Glomerular visceral epithelial cell (primary cell): ENCODE results near the gene SLX4IP.

ENCODE experiments used
- DNase-seq: peaks from one replicate; pipeline ENCODE4 v3.0.0-alpha.2; 2016; ENCODE audit errors: extremely low spot score

Gene SLX4IP

DNA sequence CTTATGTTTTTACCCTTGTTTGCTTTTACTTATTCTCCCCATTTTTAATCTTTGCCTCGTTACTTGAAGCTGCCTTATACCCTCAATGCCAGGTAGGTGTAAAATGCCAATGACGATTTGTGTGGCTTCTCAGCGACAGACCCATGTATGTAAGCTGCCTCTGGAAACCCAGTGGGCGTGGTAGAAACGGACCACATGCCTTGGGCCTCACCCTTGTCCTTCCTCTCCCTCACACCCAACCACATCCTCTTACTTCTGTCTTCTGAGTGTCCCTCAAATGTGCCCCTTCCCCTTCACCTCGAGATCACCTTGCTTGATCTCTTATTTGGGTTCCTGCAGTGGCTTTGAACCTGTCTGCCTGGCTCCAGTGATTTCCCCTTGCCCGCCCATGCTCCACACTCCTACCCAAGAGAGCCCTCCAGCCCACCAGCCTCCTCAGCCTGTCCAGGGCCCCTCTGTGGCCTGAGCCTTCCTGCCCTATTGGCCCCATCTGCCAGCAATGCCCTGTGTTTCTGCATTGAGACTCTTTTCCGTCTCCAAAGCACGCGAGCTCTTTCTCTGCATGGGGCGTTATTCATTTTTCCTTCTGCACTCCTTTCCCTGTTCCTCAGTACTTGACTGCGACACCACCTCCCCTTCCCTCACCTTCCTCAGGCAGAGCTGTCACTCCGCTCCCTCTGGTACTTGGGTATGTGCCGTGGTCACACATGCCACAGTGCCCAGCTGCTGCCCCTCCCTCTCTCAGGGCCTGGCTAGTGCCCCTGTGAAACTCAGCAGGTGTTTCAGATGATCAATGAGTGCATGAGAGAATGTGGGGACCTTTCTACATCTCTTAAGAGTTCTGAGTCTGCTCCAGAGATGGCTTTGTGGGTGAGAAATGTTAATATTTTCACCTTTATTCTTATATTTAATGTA, 115.4 kb downstream of the SLX4IP start:
- DNase-seq: no peak

DNA sequence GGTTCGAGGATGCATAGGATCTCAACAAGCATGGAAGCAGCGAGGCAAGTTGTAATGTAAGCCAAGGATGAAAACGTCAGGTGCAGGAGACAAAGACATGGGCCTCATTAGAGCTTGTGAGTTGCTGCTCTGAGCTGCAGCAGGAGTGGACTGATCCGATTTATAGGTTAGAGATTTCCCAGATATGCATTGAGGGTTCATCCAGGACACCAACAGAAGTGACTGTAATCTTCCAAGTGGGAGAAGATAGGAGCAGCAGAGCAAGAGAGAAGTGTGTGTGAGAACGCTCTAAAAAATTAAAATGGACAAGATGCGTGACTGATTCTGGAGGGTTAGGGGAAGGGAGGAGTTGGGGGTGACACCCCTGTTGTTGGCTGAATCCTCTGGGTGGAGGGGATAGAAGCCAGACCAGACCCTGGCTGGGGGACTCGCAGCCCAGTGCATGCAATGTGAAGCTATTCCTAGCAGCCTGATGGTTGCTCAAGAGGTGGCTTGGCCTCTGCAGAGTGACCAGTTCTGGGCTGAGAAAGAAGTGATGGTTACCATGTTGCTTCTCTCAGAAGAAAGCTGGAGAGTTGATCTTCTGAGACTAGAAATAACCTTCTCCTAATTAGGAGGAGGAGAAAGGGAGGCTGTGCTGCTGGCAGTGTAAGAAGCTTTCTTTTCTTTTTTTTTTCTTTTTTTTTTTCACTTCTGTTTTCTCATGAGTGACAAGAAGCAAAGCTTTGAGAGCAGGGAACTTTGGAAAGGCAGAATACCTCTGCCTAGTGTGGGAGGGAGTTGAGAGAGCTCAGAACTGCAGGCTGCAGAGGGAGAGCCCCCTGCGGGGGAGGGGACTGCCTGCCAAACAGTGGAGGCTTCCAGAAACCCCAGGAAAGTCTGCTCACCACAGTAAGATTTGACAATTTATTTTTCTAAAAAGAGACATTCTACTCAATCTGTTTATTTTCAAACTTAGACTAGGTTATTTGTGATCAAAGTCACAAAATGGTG, 116.9 kb downstream of the SLX4IP start:
- DNase-seq: no peak

DNA sequence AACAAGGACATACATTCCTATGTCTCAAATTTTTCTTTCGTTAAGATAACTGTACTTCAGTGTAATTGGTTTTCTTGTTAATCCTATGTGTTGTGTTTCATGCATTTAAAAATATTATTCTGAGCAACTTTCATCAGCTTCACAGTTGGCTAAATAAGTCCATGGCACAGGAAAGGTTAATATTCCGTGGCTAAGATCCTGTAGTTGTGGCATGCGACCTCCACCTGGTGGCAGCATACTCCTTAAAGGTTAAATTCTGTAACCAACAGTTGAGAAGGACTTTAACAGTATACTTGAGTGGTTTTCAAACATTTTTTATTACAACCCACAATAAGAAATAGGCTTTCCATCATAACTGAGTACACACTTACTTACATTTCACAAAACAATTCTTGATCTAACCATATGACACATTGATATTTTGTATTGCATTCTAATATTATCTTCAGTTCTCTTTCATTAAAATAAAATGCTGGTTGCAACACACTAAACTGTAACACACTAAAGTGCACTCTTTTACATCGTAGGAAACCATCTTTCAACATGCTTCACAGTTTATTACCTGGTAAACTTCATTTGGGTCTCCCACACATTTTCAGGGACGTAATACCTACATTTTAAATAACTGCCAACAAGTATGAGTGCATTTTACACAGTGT, 118.3 kb downstream of the SLX4IP start:
- DNase-seq: peak; percentile 76

DNA sequence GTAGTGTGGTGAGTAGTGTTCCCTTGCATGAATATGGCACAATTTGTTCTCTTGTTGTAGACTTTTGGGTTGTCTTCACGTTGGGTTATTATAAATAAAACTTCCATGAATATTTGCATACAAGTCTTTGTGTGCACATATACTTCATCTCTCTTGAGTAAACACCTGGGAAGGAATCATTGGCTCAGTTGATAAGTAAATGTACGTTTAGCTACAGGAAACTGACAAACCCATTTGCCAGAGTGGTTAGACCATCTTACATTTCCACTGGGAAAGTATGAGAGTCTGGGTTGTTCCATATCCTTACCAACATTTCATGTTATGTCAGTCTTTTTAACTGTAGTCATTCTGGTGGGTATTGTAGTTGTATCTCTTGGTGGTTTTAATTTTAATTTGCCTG, 119.2 kb downstream of the SLX4IP start:
- DNase-seq: no peak

DNA sequence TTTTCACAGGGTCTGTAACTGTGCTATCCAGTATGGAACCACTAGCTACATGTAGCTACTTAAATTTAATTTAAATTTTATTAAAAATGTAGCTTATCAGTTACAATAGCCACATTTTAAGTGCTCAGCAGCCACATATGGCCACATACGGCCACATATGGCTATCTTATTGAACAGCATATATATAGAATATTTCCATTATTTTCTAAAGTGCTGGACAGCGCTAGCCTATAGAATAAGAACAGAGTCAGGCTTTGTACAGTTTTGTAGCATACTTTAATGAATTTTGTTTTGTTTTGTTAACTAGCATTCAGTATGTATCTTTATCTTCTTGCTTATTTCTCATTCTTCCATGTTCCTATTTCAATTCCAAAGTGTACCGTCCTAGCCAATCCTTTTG, 120.3 kb downstream of the SLX4IP start:
- DNase-seq: no peak

DNA sequence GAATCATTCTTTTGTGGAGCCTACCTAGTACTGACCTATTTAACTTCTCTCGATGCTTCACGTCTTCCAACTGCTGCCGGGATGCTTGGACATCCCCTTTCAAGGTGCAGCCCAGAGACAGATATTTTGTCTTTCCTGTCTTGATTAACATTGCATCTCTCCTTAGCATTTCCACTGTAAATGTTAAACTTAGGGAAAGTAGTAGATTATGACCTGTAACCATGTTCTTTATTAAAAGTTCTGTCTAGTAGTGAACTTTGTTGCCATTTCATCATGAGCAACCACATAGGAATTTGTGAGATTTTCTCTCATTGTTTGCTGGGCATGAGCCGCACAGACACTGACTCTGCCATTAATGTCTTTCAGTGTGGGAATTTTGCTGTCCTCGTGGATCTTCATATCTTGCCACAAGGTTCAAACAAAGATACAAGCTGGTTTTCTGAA, 120.8 kb downstream of the SLX4IP start:
- DNase-seq: peak; percentile 74

DNA sequence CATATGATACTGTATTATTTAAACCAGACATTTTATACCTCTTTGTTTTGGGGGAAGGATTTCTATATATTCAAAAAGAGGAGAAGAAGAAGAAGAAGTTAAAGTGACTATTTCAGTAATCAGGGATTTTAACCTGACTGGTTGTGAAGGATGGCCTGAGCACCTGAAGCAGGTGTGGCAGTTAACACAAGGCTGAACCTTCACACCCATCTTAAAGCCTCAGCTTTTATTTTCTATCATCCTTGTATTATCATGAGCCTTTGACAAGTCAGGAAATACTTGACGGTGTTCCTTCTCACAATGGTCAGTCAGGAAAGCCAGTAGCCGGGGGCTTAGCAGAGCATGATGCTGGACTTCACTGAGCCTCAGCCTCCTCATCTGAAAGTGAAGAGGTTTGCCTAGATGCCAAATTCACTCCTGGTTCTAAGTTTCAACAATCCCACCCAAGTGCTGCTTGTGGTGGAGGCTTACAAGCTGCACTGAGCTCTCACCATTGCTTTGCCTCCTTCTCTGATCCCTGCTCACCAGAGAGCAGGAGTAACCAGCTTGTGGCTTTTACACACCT, 121.5 kb downstream of the SLX4IP start:
- no peak for DNase-seq

DNA sequence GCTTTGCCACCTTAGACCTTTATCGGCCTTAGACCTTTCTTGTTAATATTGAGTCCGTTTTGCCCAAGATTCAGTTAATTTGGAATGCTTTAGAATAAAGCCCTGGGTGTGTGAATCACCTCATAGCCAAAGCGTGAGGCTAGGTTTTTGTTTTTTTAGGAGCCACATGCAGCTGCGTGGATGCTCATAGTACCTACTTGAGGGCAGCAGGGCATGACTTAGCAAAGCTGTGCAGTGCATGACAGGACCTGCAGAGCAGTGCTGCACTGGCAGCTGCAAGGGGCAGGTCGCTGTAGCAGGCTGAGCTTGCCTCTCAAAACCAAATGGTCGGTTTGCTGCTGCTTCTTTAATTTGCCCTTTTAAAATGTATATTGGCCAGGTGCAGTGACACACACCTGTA, 122.6 kb downstream of the SLX4IP start:
- peak; percentile 77 for DNase-seq

DNA sequence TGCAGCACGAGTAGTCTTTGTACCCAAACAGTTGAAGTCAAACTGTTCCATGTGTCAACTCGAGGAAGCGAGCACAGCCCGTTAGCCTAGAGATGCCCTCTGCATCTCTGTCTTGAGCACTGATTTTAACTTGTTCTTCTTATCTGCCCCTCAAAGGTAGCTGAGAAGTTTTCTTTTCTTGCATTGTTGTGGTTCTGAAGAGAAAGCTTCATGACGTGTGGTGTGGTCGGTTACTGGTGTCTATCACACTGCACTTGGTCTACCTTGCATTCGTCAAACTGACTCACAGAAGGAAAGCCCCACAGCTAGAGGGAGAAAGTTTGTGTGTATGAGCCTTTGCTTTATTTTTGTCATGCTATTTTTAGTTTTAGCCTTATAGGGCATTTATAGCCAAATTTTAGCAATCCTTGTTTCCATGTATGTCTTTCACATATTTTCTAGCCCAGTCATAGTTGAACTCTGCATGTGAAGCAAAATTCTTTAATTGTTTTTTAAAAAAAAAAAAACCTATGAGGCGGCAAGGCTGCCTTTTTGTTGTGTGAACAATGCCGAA, 123.6 kb downstream of the SLX4IP start:
- DNase-seq: peak; percentile 83

DNA sequence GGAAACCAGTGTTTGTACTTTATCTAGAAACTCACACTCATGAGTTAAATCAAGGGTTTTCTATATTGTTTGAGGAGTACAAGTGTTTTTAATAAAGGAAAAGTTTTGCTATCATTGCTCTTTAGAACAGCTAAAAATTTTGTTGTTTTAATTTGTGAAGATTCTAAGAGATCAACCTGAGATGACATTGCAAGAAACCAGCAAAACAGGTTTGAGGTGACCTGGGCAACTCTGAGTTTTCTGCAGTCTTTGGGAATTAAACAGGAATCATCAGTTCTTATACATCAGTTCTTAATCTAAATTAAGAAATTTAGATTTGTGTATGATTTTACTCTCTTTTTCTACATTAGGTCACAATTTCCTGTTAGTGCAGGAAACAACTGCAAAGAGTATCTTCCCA, 124.2 kb downstream of the SLX4IP start:
- no peak for DNase-seq

DNA sequence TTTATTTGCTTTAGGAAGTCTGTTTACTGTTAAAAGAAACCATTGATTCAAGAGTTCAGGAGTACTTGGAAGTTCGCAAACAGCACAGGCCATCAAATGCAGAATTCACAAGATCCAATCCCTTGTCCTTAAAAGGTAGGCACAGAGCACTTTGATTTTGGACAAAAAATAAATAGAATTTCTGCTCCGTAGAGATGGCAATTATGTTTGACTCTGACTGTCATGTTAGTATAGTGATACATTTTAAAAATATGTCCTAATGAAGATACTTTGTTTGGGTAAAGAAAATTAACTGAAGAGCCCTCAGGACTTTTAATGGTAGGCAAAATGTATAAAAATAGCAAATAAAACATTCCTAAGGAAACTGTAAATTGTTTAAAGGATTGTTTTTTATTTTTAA, 125.6 kb downstream of the SLX4IP start:
- no peak for DNase-seq

DNA sequence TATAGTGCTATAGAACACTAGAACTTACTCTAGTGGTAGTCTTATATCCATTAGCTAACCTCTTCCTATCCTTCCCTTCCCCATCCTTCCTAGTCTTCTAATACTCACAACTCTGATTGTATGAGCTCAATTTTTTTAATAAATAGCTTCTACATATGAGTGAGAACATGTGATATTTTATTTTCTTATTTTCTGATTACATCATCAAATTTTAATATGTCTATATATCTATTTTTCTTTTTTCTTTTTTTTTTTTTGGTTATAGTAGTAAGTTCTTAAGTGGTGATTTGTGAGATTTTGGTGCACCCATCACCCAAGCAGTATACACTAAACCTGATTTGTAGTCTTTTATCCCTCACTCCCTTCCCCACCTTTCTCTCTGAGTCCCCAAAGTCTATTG, 126.2 kb downstream of the SLX4IP start:
- DNase-seq: no peak

DNA sequence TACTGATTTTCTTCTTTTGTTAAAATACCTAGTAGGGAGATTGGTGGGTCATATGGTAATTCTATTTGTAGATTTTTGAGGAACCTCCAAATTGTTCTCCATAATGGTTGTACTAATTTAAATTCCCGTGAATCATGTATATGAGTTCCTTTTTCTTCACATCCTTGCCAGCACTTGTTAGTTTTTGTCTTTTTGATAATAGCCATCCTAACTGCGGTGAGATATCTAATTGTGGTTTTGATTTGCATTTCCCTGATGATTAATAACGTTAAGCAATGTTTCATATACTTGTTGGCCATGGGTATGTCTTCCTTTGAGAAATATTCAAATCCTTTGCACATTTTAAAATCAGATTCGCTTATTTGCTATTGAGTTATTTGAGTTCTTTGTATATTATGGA, 127.8 kb downstream of the SLX4IP start:
- no peak for DNase-seq

DNA sequence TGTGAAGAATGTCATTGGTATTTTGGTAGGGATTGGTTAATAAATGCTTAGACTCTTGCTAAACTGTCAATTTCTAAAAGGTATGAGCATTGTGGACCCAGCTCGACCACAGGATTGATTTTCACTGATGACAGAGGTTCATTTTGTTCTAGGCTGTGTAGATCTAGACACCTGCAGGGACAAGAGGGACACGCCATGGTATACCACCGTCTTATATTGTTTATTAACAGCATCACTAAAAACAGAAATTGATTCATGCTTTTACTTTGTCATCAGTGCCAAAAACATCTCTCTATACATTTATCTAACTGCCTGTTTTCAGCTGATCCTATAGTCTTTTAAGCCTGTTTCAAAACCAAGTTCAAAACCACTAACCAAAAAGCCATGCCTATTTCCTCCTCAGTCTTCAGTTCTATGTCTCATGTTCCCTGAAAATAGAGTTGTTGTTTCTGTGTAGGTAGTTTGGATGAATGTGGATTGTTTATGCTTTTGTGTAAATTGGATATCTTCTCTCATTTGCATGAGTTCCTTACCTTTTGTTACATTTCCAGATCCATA, 128.9 kb downstream of the SLX4IP start:
- no peak for DNase-seq

DNA sequence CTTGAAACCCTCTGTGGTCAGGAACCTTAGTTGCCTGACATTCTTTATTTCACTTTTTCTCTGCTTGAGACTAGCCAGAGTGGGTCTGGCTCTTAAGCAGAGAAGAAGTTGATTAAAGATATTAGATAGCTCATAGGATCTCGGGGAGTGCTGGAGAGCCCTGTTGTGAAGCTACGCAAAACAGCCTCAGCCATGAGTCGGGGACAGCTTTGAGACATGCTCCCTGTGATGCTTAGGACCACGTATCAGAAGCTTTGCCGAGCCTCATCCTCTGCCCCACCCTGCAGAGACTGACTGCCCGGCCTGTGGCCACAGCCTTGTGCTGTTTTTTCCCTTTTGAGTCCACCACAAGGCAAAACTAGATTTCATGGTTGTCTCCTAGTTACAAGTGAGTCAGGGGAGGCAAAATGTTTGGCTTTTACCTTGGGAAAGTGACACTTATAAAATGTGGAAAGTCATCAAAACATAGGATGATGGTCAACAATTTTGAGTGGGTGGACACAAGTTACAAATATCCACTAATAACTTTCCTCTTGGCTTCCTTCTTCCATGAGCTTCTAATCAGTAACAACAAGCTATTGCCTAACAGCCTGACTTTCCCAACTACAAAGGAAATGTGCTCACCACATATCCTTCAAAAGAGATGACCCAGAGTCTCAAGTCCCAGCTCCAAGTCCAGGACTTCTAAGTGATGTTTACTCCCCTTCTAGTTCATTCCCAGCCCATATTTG, 130.3 kb downstream of the SLX4IP start:
- DNase-seq: no peak

DNA sequence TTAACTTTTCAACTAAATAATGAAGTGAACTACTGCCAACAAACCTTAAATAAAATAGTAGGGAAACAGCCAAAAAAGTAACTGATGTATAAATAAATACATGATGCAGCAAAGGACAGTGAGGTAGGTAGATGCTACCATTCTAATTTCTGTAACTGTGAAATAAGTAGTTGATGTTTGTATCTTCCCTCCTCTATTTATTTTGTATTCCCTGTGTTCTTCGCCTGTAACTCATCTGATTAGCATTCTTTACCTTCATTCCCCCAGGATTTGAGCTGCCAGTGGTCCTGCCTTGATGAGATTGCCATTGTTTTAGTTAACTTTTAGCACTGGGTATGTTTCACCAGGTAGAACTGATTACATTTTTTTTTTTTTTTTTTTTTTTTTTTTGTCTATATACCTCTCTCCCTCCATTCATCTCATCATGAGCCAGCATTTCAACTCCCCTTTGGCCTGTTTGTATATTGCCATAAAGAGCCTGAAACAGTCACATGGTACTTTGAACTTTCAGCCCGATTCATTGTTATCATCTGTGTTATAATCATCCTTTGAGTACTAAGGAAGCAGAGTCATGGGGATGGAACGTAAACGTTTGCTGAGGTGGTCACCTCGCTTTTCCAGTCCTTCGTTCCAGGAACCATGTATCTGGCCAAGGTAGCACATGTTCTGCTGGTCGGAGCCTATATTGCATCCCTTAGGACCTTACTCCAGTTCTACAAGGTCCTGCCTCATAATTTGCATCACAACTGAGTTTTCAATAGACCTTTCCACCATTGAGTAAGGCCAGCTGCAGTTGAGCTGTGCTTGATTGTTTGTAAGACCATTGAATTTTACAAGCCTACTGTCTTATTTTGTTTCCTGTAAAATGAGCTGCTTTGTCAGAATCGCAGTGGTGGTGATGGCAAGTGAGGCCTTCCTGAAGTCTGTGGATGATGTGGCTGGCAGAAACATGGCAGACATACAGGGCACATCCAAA, 131.1 kb downstream of the SLX4IP start:
- no peak for DNase-seq

DNA sequence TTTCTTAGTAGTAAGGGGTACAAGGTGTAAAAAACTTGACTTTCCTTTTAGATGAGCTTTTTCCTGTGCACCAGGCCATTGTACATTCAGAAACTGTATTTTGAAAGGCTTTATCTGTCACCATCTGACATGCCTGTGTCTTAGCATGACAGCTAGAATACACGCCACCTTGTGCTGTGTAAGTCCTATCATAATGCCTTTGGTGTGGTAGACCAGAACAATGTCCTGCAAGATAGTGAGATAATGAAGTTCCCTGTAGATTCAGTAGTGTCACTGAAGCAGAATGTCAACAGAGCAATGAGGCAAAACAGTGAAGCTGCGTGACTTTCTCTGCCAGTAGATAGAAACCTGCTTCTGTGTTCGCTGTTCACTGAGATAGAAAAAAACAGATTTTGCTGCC, 132.9 kb downstream of the SLX4IP start:
- DNase-seq: no peak

DNA sequence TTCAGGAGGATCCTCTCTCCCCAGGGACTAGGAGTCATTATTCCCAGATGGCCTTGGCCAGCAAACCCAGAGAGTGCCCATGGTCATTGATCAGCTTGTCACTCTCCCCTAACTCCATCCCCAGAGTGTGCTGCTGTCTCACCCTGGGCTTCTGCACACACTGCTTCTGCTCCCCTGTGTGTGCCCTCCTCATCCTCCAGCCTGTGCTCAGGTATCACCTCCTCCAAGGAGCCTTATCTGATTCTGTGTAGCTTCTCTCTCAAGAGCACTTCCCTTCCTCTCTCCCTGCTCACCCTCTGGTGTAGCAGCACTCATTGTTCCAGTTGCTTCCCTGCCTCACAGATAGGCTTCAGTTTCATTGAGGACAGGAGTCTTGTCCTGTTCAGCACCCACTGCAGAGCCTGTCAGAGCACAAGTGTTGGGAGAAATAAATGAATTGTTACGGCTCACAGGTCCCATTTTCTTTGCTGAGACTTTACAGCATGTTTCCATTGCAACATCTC, 136.3 kb downstream of the SLX4IP start:
- no peak for DNase-seq

DNA sequence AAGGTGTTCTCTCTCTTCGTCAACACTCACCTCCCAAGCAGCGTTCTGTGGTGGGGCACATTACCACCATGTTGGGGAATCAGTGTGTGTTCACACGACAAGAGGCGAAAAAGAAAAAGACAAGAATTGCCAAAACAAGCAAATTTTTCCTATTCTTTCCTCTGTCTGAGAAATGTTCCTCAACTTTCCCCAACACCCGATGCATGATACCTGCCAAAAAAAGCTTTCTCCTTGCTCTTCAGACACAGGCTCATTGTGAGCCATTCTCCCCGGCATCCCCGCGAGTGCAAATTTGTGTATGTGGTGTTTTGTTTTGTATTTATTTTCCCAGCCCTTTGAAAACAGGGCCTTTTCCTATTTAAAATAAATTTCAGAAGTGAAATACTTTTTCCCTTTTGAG, 137.7 kb downstream of the SLX4IP start:
- no peak for DNase-seq
